ENCODE data around the gene TDRD7. TPM values are rescaled to one million over a fixed set of nuclear protein-coding genes. Genes with fewer than 3 reads are reported as not detected.

TDRD7 gene
- polyA plus RNA-seq, 1 experiment: 5.4 TPM

GRCh38 chr9:97502984-97503861 is 91.3 kb downstream of the TDRD7 start:
- H3K36me3 ChIP-seq (ENCODE audit: control insufficient read depth, insufficient read depth, low read length): no peaks in the 10 kb centered on the region
- TF ChIP-seq, protein P1, sequence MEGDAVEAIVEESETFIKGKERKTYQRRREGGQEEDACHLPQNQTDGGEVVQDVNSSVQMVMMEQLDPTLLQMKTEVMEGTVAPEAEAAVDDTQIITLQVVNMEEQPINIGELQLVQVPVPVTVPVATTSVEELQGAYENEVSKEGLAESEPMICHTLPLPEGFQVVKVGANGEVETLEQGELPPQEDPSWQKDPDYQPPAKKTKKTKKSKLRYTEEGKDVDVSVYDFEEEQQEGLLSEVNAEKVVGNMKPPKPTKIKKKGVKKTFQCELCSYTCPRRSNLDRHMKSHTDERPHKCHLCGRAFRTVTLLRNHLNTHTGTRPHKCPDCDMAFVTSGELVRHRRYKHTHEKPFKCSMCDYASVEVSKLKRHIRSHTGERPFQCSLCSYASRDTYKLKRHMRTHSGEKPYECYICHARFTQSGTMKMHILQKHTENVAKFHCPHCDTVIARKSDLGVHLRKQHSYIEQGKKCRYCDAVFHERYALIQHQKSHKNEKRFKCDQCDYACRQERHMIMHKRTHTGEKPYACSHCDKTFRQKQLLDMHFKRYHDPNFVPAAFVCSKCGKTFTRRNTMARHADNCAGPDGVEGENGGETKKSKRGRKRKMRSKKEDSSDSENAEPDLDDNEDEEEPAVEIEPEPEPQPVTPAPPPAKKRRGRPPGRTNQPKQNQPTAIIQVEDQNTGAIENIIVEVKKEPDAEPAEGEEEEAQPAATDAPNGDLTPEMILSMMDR (IDR thresholded peaks at IDR 0.05; ENCODE audit: insufficient read depth, low read depth, low read length): no peak
- ChIA-PET CTCF (interaction anchor here (0.6 to 3.9 kb wide), 7 partner anchors 8 to 290 kb away, joined by 3 to 21 read pairs (median 4); no protein-coding TSS in a partner anchor), POLR2A (no interaction called here)
- no peak for DNase-seq (ENCODE audit: low read depth)
- H3K4me3 ChIP-seq (ENCODE audit: low read depth, low read length): no peak overlapping the region
- peaks cover 41% of the 10 kb centered on the region for H3K27me3 ChIP-seq (ENCODE audit: control insufficient read depth, insufficient read depth, low read length)

DNA sequence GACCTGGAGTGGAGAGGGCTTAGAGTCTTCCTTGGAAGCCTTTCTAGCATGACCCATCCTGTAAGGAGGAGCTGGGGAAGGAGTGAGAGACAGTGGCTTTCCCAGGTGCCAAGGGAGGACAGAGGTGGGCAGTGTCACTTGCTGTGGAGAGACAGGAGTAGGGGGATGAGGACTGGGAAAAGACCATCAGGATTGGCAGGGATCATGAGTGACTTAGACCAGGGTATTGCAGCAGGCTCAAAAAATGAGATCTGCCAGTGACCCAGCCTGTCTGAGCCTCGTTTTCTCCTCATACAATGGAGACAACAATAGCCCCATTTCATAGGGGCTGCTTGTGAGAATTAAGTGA is 91.9 kb downstream of the TDRD7 start:
- Histone ChIP-seq H3K4me3 (ENCODE audit: low read depth, low read length) (no peak overlapping the region), H3K27me3 (ENCODE audit: control insufficient read depth, insufficient read depth, low read length) (peaks cover 41% of the 10 kb centered on the region), H3K36me3 (ENCODE audit: control insufficient read depth, insufficient read depth, low read length) (no peaks in the 10 kb centered on the region)
- TF ChIP-seq, protein P1 (IDR thresholded peaks at IDR 0.05; ENCODE audit: insufficient read depth, low read depth, low read length): no peak
- no peak for DNase-seq (ENCODE audit: low read depth)
- ChIA-PET CTCF (interaction anchor here (0.8 to 3.9 kb wide), 4 partner anchors 19 to 94 kb away, joined by 3 to 21 read pairs (median 12); no protein-coding TSS in a partner anchor), POLR2A (no interaction called here)

DNA sequence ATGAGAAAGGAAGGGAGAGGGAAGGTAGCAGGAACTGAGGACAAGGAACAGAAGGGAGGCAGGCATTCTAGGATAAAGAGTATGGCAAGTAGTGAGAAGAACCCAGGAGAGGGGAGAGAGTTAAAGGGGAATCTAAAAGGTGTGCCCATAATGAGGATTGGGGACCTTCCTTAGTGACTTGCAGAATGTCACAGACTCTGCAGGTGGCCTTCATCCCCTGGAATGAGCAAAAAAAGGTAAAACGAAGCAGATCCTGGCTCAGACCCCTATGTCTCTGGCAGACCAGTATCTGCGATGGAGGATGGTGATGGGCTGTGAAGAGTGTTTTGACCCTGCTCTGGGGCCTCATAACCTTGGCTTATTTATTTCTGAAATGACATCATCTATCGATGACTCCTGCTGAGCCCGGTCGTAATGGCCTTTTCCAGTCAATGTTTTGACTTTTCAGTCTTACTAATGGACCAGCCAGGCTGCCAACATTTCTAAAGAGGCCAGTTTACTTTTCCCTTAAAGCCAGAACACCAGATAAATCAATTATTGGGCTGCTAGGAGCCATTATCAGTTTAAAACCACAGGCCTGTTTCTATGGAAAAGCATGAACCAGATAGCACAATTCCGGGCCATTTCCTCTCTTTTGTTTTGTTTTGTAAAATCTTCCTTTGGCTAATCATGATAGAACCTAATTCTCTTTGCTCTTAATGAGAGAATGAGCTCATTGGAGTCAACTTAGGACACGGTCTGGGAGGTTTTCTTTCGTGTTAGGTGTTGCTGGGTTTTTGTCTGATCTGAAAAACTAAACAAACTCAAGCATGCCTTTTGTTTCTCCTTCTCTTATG is 92.7 kb downstream of the TDRD7 start:
- H3K4me3 ChIP-seq (ENCODE audit: low read depth, low read length): no peak overlapping the region
- TF ChIP-seq, protein P1 (IDR thresholded peaks at IDR 0.05; ENCODE audit: insufficient read depth, low read depth, low read length): no peak
- no peaks in the 10 kb centered on the region for H3K36me3 ChIP-seq (ENCODE audit: control insufficient read depth, insufficient read depth, low read length)
- DNase-seq (ENCODE audit: low read depth): no peak
- ChIA-PET CTCF (interaction anchor here (1.7 to 3.7 kb wide), 2 partner anchors 20 to 36 kb away, joined by 4 to 21 read pairs; no protein-coding TSS in a partner anchor), POLR2A (no interaction called here)
- H3K27me3 ChIP-seq (ENCODE audit: control insufficient read depth, insufficient read depth, low read length): peaks cover 41% of the 10 kb centered on the region

- DNase-seq (ENCODE audit: low read depth): no peak
- CTCF ChIA-PET: interaction anchor here (1.0 kb wide), 3 partner anchors 19 to 107 kb away, joined by 3 read pairs; no protein-coding TSS in a partner anchor
- Histone ChIP-seq H3K36me3 (ENCODE audit: control insufficient read depth, insufficient read depth, low read length) (no peaks in the 10 kb centered on the region), H3K27me3 (ENCODE audit: control insufficient read depth, insufficient read depth, low read length) (peaks cover 37% of the 10 kb centered on the region), H3K4me3 (ENCODE audit: low read depth, low read length) (no peak overlapping the region)
- POLR2A ChIA-PET: no interaction called here
- TF ChIP-seq, protein P1 (IDR thresholded peaks at IDR 0.05; ENCODE audit: insufficient read depth, low read depth, low read length): no peak
Measured at GRCh38 chr9:97505845-97506244, 93.9 kb downstream of the TDRD7 start.

- DNase-seq (ENCODE audit: low read depth): no peak
- ChIA-PET POLR2A (no interaction called here), CTCF (interaction anchor here (1.0 to 1.1 kb wide), 4 partner anchors 11 to 107 kb away, joined by 3 read pairs; no protein-coding TSS in a partner anchor)
- TF ChIP-seq, protein P1 (IDR thresholded peaks at IDR 0.05; ENCODE audit: insufficient read depth, low read depth, low read length): no peak
- H3K36me3 ChIP-seq (ENCODE audit: control insufficient read depth, insufficient read depth, low read length): no peaks in the 10 kb centered on the region
- H3K4me3 ChIP-seq (ENCODE audit: low read depth, low read length): no peak overlapping the region
- peaks cover 34% of the 10 kb centered on the region for H3K27me3 ChIP-seq (ENCODE audit: control insufficient read depth, insufficient read depth, low read length)
Measured at GRCh38 chr9:97506306-97506705, 94.4 kb downstream of the TDRD7 start.
